Tibial artery (tissue), 4 donors: ENCODE data around the gene FIZ1.

Experiments used
- DNase-seq, 2 donors: peaks; one replicate each; pipeline ENCODE4 v3.0.0-alpha.2; 2019
- H3K27ac ChIP-seq, 2 donors: fragments of 200-600 bp; sonication (generic) in 1 of 2; 1 replicate in 1 of 2; 2 replicates in 1 of 2; pipeline ENCODE4 v1.5.1; 2018 to 2019; ENCODE audit warnings: mild to moderate bottlenecking in 1 of 2
- H3K27me3 ChIP-seq, 2 donors: fragments of 200-600 bp; sonication (generic) in 1 of 2; one replicate each; pipeline versions ENCODE4 v1.5.1 to v1.6.0; 2016 to 2019
- H3K36me3 ChIP-seq, 3 donors: fragments of 200-600 bp; sonication (generic) in 2 of 3; one replicate each; pipeline ENCODE4 v1.5.1; 2016 to 2019; ENCODE audit warnings: mild to moderate bottlenecking in 2 of 3
- H3K4me1 ChIP-seq, 4 donors: fragments of 200-600 bp; sonication (generic) in 2 of 4; 1 replicate in 3 of 4; 2 replicates in 1 of 4; pipeline ENCODE4 v1.5.1; 2016 to 2019
- H3K4me3 ChIP-seq, 2 donors: fragments of 200-600 bp; sonication (generic) in 1 of 2; 1 replicate in 1 of 2; 2 replicates in 1 of 2; pipeline ENCODE4 v1.5.1; 2018 to 2019; ENCODE audit warnings: mild to moderate bottlenecking in 2 of 2
- H3K9me3 ChIP-seq, 3 donors: fragments of 200-600 bp; sonication (generic) in 1 of 3; one replicate each; pipeline ENCODE4 v1.5.1; 2016 to 2019
- CTCF ChIP-seq, 2 experiments: fragments of 200-600 bp in 1 of 2; fragments of 450-650 bp in 1 of 2; IDR thresholded peaks; one replicate each; pipeline ENCODE4 v1.5.1; 2017 to 2019; ENCODE audit warnings: antibody characterized with exemption in 2 of 2, mild to moderate bottlenecking in 1 of 2, moderate library complexity in 1 of 2
- intact Hi-C: fragments of 100-400 bp; cut with DNase I; formaldehyde crosslinking; loops from one replicate; pipeline ENCODE4 v1.15.0; 2023; ENCODE audit warnings: low total_unique reads

FIZ1 gene

DNA sequence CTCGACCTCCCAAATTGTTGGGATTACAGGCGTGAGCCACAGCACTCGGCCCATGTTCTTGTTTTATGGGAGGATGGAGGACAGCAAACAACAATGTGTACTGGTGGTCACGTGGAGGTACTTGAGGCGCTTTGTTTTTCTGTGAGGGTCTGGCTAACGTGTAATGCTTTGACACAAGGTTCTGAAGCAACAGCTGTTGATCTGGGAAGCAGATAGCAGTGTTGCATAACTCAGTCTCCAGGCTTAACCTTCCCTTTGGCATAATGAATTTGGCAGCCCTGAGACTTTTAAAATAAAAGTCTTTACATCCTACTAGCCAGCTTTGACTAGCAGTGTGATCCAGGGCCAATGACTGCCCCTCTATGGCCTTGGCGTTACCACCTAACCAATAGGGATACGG, 34.5 kb upstream of the FIZ1 start:
- no peak for TF ChIP-seq CTCF (IDR thresholded peaks at IDR 0.05)
- Histone ChIP-seq H3K27ac (peak overlapping the region in 1 of 2 donors; percentile 100), H3K36me3 (peaks cover 0 to 6% (median 0%) of the 10 kb centered on the region in 3 donors), H3K4me1 (peaks cover 5 to 38% (median 31%) of the 10 kb centered on the region in 4 donors), H3K9me3 (no peaks in the 10 kb centered on the region), H3K27me3 (no peaks in the 10 kb centered on the region), H3K4me3 (no peak overlapping the region)
- intact Hi-C loops, result loop anchor here (5.0 to 10.0 kb wide), 2 partner anchors 37 to 229 kb away; partner anchors contain the start of genes FIZ1 and UBE2S
- DNase-seq, result no peak

- TF ChIP-seq CTCF (IDR thresholded peaks at IDR 0.05), result peak; percentile 81 to 90
- peak overlapping the region in 1 of 2 donors; percentile 35 for H3K27ac ChIP-seq
- peak; percentile 86 to 98 for DNase-seq
- H3K27me3 ChIP-seq, result no peaks in the 10 kb centered on the region
- no peaks in the 10 kb centered on the region for H3K9me3 ChIP-seq
- no peaks in the 10 kb centered on the region for H3K36me3 ChIP-seq
- intact Hi-C loops, result loop anchor here (5.0 to 10.0 kb wide), 2 partner anchors 35 to 228 kb away; partner anchors contain the start of genes FIZ1 and UBE2S
- peaks cover 5 to 24% (median 23%) of the 10 kb centered on the region in 4 donors for H3K4me1 ChIP-seq
- no peak overlapping the region for H3K4me3 ChIP-seq
These were observed 33.1 kb upstream of the FIZ1 start for GRCh38 chr19:55632463-55632834.

- no peak for TF ChIP-seq CTCF (IDR thresholded peaks at IDR 0.05)
- intact Hi-C loops, result no loop called here
- no peaks in the 10 kb centered on the region for H3K27me3 ChIP-seq
- H3K4me3 ChIP-seq, result no peak overlapping the region
- H3K27ac ChIP-seq, result no peak overlapping the region
- H3K4me1 ChIP-seq, result peaks cover 0 to 14% (median 6%) of the 10 kb centered on the region in 4 donors
- peaks cover 6 to 13% (median 9%) of the 10 kb centered on the region in 3 donors for H3K36me3 ChIP-seq
- no peaks in the 10 kb centered on the region for H3K9me3 ChIP-seq
- DNase-seq, result no peak
These were observed 27.0 kb upstream of the FIZ1 start for GRCh38 chr19:55626350-55626749.

GRCh38 chr19:55625004-55625326, 25.6 kb upstream of the FIZ1 start:
- H3K4me3 ChIP-seq, result peak overlapping the region; percentile 59 to 61
- no peak for TF ChIP-seq CTCF (IDR thresholded peaks at IDR 0.05)
- H3K4me1 ChIP-seq, result peaks cover 0 to 14% (median 6%) of the 10 kb centered on the region in 4 donors
- peak overlapping the region; percentile 89 to 93 for H3K27ac ChIP-seq
- intact Hi-C loops, result no loop called here
- H3K9me3 ChIP-seq, result no peaks in the 10 kb centered on the region
- DNase-seq, result no peak
- no peaks in the 10 kb centered on the region for H3K27me3 ChIP-seq
- H3K36me3 ChIP-seq, result peaks cover 6 to 25% (median 10%) of the 10 kb centered on the region in 3 donors

DNA sequence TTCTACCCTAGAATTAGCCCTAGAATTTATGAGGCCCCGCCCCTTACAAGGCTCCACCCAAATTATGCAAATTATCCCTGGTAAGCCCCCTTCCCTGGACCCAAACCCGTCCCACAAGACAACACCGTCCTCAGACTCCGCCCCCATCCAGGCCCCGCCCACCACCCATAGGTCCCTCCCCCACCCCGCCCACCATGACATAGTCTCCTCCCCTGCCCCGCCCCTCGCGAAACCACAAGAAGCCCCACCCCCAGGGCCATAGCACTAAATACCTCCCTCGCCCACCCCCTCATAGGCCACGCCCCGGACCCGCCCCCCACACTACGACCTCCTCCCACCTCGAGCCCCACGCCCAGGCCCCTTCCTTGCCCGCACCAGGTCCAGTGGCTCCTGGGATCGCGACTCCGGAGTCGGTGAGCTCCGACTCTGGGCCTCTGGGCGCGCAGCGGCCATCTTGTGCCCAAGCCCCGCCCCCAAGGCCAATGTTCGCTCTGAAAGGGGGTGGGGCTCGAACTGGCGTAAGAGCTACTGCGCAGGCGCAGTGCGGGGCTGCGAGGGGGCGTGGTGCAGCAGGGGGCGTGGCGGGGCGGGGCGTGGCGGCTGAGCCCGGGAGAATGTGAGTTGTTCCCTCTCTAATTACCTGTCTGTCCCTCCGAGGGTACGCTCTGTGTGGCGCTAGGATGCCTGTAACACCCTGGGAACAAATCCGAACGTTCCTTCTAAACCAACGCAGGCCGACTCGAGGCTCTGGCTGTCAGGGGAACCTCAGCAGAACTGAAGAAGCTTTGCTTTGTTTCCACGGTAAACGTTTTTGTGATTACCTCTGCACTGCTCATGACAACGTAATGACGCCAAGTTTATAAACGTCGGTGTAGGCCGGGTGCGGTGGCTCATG, 25.0 kb upstream of the FIZ1 start, which contains the start of gene ZNF784:
Gene ZNF784 (minus strand): TSS at position 458 of the 895 bp plus-strand sequence. CDS start 5 bp downstream, at position 453.
- DNase-seq, result peak; percentile 91 to 95
- H3K4me1 ChIP-seq, result peaks cover 0 to 14% (median 6%) of the 10 kb centered on the region in 4 donors
- TF ChIP-seq CTCF (IDR thresholded peaks at IDR 0.05), result no peak
- peak within 1 kb of the TSS; percentile 89 to 93 for H3K27ac ChIP-seq
- H3K36me3 ChIP-seq, result peaks cover 6 to 25% (median 10%) of the 10 kb centered on the region in 3 donors
- H3K4me3 ChIP-seq, result peak within 1 kb of the TSS; percentile 59 to 61
- no peaks in the 10 kb centered on the region for H3K27me3 ChIP-seq
- intact Hi-C loops, result loop anchor here (5.0 kb wide), 1 partner anchor 107 kb away; no protein-coding TSS in a partner anchor
- no peaks in the 10 kb centered on the region for H3K9me3 ChIP-seq
